HEK293 (cell line): ENCODE results near the gene MPV17.

Experiments
- CTCF ChIP-seq: fragments of 450-650 bp; formaldehyde crosslinking; IDR thresholded peaks from 2 replicates; pipeline ENCODE4 v1.5.1; 2016; ENCODE audit warnings: missing biosample characterization, missing genetic modification characterization
- KLF7 ChIP-seq: fragments of 450-650 bp; formaldehyde crosslinking; IDR thresholded peaks from 2 replicates; pipeline ENCODE4 v1.5.1; 2016; ENCODE audit warnings: missing biosample characterization, missing genetic modification characterization, borderline replicate concordance
- OSR2 ChIP-seq: fragments of 450-650 bp; formaldehyde crosslinking; IDR thresholded peaks from 2 replicates; pipeline ENCODE4 v1.5.1; 2016; ENCODE audit warnings: missing biosample characterization, missing genetic modification characterization
- REST ChIP-seq: fragments of 450-650 bp; formaldehyde crosslinking; IDR thresholded peaks from 2 replicates; pipeline ENCODE4 v1.5.1; 2016; ENCODE audit warnings: missing biosample characterization, missing genetic modification characterization

GRCh38 chr2:27275211-27276150 lies 47.4 kb downstream of the MPV17 start, which contains the start of gene DNAJC5G:
- no peak for TF ChIP-seq REST (tag by site-specific recombination)
- TF ChIP-seq CTCF (tag by site-specific recombination) = no peak
- no peak for TF ChIP-seq KLF7 (tag by site-specific recombination)
- TF ChIP-seq OSR2 (tag by site-specific recombination) = no peak
